Breast epithelium (tissue), 3 donors: ENCODE measurements around the gene HELZ.

ENCODE experiments used
- CTCF ChIP-seq, 3 donors: fragments of 450-650 bp; IDR thresholded peaks; one replicate each; pipeline ENCODE4 v1.5.1; 2016 to 2017; ENCODE audit warnings: antibody characterized with exemption in 3 of 3, mild to moderate bottlenecking in 3 of 3, moderate library complexity in 3 of 3
- POLR2AphosphoS5 ChIP-seq, 3 donors: sonication (generic); formaldehyde crosslinking; IDR thresholded peaks; one replicate each; pipeline ENCODE4 v1.6.1; 2017; ENCODE audit warnings: antibody characterized with exemption in 3 of 3

GRCh38 chr17:67203818-67204217 is 41.2 kb downstream of the HELZ start:
- TF ChIP-seq CTCF (IDR thresholded peaks at IDR 0.05) (no peak), POLR2AphosphoS5 (IDR thresholded peaks at IDR 0.05) (no peak)
